ENCODE results near the gene CHMP2A. TPM values are rescaled to one million over a fixed set of nuclear protein-coding genes. Genes with fewer than 3 reads are reported as not detected.
A peak's percentile ranks its signal among the peaks of the same experiment; 100 is the strongest.

Gene CHMP2A
- total RNA-seq, 1 donor from 2014 or later: 132 TPM

DNA sequence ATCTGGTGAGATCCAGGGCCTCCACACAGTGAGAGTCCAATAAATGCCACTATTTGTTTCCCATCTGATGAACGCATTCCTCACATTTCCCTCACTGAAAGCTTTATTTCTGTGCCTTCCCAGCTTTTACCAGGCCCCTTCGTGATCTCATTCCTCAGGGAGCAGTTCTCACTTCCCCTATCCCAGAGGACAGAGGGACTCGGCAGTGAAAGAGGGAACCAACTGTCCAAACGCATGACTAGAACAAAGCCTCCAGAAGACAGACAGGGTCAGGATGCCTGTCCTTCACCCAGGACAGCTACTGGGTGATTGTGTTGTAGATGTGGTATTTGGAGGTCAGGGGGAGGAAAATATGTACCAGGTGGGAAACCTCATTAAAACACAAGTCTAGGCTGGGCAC, 33.3 kb downstream of the CHMP2A start:
- Mint-ChIP-seq H3K9me3 (ENCODE audit: unreplicated experiment) (no peaks in the 10 kb centered on the region), H3K27me3 (ENCODE audit: unreplicated experiment) (no peaks in the 10 kb centered on the region), H3K27ac (ENCODE audit: unreplicated experiment) (no peak overlapping the region), H3K36me3 (ENCODE audit: unreplicated experiment) (no peaks in the 10 kb centered on the region), H3K4me3 (ENCODE audit: unreplicated experiment) (peak overlapping the region; percentile 44), H3K4me1 (ENCODE audit: unreplicated experiment) (peaks cover 21% of the 10 kb centered on the region)
- no peak for DNase-seq (ENCODE audit: extremely low spot score, unreplicated experiment)
- TF ChIP-seq, protein P1, sequence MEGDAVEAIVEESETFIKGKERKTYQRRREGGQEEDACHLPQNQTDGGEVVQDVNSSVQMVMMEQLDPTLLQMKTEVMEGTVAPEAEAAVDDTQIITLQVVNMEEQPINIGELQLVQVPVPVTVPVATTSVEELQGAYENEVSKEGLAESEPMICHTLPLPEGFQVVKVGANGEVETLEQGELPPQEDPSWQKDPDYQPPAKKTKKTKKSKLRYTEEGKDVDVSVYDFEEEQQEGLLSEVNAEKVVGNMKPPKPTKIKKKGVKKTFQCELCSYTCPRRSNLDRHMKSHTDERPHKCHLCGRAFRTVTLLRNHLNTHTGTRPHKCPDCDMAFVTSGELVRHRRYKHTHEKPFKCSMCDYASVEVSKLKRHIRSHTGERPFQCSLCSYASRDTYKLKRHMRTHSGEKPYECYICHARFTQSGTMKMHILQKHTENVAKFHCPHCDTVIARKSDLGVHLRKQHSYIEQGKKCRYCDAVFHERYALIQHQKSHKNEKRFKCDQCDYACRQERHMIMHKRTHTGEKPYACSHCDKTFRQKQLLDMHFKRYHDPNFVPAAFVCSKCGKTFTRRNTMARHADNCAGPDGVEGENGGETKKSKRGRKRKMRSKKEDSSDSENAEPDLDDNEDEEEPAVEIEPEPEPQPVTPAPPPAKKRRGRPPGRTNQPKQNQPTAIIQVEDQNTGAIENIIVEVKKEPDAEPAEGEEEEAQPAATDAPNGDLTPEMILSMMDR (IDR thresholded peaks at IDR 0.05): no peak

DNA sequence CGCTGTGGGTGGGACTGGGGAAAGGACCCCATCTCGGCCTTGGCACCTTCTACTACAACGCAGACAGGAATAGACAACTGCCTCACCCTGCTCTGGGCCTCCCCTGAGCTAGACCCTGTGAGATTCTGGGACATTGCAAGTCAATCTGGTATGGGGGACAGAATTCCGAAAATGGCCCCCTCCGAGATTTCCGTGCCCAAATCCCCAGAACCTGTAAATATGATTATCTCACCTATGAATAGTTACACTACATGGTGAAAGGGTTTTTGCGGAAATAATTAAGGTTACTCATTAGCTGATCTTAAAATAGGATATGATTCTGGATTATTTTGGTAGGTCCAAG, 34.7 kb downstream of the CHMP2A start:
- Mint-ChIP-seq H3K36me3 (ENCODE audit: unreplicated experiment) (peaks cover 10% of the 10 kb centered on the region), H3K9me3 (ENCODE audit: unreplicated experiment) (no peaks in the 10 kb centered on the region), H3K4me3 (ENCODE audit: unreplicated experiment) (peak overlapping the region; percentile 97), H3K27me3 (ENCODE audit: unreplicated experiment) (no peaks in the 10 kb centered on the region), H3K27ac (ENCODE audit: unreplicated experiment) (peak overlapping the region; percentile 98), H3K4me1 (ENCODE audit: unreplicated experiment) (peaks cover 28% of the 10 kb centered on the region)
- no peak for DNase-seq (ENCODE audit: extremely low spot score, unreplicated experiment)
- TF ChIP-seq, protein P1 (IDR thresholded peaks at IDR 0.05): no peak

DNA sequence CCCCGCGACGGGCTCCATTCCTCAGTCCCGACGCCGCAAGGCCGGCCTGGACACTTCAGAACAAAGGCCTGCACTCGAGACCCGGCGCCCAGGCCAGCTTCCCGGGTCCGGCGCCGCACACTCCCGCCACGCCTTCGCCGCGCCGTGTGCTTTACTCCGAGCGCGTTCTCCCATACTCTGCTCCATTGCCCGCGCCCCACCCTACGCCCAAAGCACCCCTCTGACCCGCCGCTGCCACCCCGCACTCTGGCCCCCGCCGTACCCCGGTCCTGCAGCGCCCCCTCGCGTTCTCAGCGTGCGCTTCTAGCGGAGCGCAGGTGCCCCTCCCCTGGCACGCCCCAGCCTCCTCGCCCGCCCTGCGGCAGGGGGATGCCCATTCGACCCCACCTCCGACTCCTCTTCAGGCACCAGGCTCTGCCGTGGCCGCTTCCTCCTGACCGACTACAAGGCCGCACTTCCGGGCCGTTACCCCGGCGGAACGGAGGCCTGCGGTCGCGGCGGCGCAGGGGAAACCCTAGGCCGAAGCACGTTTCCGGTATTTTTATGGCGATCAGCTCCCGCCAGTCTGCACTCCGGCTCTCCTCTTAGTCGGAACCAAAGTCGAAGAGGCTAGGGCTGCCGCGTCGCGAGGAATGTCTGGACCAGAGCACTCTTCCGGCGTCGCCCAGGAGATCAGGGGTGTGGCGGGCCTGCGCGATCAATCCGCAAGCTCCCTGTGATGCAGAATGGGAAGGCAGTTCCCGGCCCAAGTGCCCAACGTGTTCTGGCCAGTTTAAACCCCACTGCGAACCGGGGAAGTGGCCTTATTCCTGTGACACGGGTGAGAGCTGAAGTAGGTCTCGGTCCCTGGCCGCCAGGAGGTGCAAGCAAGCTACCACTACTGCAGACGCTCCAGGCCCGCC, 35.3 kb downstream of the CHMP2A start, which contains the start of gene ZBTB45:
Gene ZBTB45, minus strand, starts transcription at position 456 of the 902 bp plus-strand sequence. CDS start 2,137 bp downstream, outside the sequence.
- TF ChIP-seq, protein P1 (IDR thresholded peaks at IDR 0.05): peak; percentile 69

DNA sequence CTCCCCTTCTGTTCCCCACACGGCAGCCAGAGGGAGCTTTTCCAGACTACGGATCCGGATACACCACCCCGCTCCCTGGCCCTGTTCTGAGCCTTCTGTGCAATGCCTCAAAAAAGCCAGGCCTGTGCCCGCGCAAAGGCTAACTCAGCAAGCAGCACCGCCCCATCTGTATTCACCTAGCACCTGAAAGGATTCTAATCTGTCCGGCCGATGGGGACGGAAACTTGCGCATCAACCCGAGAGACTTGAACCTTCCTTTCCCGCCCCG, 35.9 kb downstream of the CHMP2A start:
- TF ChIP-seq, protein P1 (IDR thresholded peaks at IDR 0.05): peak; percentile 57
- H3K36me3 Mint-ChIP-seq (ENCODE audit: unreplicated experiment): peaks cover 10% of the 10 kb centered on the region
- peak; percentile 89 for DNase-seq (ENCODE audit: extremely low spot score, unreplicated experiment)
- H3K4me1 Mint-ChIP-seq (ENCODE audit: unreplicated experiment): peaks cover 30% of the 10 kb centered on the region
- peak overlapping the region; percentile 97 for H3K4me3 Mint-ChIP-seq (ENCODE audit: unreplicated experiment)
- no peaks in the 10 kb centered on the region for H3K9me3 Mint-ChIP-seq (ENCODE audit: unreplicated experiment)
- H3K27ac Mint-ChIP-seq (ENCODE audit: unreplicated experiment): peak overlapping the region; percentile 98
- H3K27me3 Mint-ChIP-seq (ENCODE audit: unreplicated experiment): no peaks in the 10 kb centered on the region

More for the DNA sequence above, 35.3 kb downstream of the CHMP2A start, which contains the start of gene ZBTB45:
- Mint-ChIP-seq H3K36me3 (ENCODE audit: unreplicated experiment) (peaks cover 10% of the 10 kb centered on the region), H3K27me3 (ENCODE audit: unreplicated experiment) (no peaks in the 10 kb centered on the region), H3K4me3 (ENCODE audit: unreplicated experiment) (peak within 1 kb of the TSS; percentile 97), H3K27ac (ENCODE audit: unreplicated experiment) (peak within 1 kb of the TSS; percentile 98), H3K9me3 (ENCODE audit: unreplicated experiment) (no peaks in the 10 kb centered on the region), H3K4me1 (ENCODE audit: unreplicated experiment) (peaks cover 28% of the 10 kb centered on the region)
- peak; percentile 97 for DNase-seq (ENCODE audit: extremely low spot score, unreplicated experiment)

DNA sequence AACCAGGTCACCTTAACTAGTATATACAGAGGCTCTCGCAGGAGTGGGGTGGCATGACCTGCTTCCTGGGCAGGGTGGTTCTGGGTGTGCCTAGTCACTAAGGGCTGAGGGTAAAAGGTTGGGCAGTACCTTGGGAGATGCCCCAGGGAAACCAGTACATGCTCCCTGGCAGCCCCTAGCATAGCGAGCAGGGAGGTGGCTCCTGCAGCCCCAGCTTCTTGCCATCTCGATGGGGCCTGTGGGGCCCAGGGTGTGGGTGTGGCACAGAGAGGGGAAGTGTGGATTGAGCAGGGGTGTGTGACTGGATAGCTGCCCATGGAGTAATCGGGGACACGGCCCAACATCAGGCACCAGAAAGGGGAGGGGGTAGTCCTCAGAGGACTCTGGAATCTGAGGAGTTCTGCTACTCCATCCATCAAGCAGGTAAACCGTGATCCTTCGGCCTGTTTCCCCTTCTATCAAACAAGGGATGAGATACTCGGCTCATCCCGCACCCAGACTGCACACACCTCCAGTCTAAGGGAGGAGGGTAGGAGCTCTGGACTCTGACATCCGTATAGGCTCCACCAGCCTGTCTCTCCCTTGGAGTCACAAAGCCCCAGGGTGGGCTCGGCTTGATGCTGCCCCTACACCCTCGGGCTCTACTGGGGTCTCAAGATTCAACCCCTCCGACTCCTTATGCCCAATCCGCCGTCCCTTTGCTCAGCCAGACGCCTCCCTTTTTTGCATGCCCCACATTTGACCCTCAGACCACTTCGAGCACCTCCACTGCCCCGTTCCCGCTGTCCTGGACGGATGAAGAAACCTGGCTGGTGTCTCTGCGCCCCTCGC, 36.4 kb downstream of the CHMP2A start:
- Mint-ChIP-seq H3K27me3 (ENCODE audit: unreplicated experiment) (no peaks in the 10 kb centered on the region), H3K4me3 (ENCODE audit: unreplicated experiment) (peak overlapping the region; percentile 97), H3K27ac (ENCODE audit: unreplicated experiment) (peak overlapping the region; percentile 98), H3K9me3 (ENCODE audit: unreplicated experiment) (no peaks in the 10 kb centered on the region), H3K36me3 (ENCODE audit: unreplicated experiment) (peaks cover 10% of the 10 kb centered on the region), H3K4me1 (ENCODE audit: unreplicated experiment) (peaks cover 30% of the 10 kb centered on the region)
- TF ChIP-seq, protein P1 (IDR thresholded peaks at IDR 0.05): no peak
- no peak for DNase-seq (ENCODE audit: extremely low spot score, unreplicated experiment)

Measured in osteocyte (in vitro differentiated cells).